Measurements from ENCODE around the gene PEX10. TPM values are rescaled to one million over a fixed set of nuclear protein-coding genes. Genes with fewer than 3 reads are reported as not detected.

PEX10 gene
- total and polyA plus RNA-seq, 2 of the 8 experiments (the other 6 are each of a cell fraction or from before 2014, with no cell fraction given) = 24.3 to 26.9 TPM

- no peak overlapping the region for H2BK120ac ChIP-seq (replicated peaks; ENCODE audit: low read depth, low read length)
- 90% methylated on average over 4 of the region's 4 CpGs; no CpG with 5 or more reads in 1 of the 2 experiments for WGBS, 2 experiments (ENCODE audit: extremely low coverage in 1 of 2, insufficient coverage in 1 of 2, insufficient read length in 1 of 2, insufficient replicate concordance in 2 of 2, low coverage in 1 of 2, low lambda C conversion rate in 2 of 2, missing lambda C conversion rate in 1 of 2)
- no peak overlapping the region for H2BK15ac ChIP-seq (ENCODE audit: low read length)
- no peak overlapping the region for H2AFZ ChIP-seq (ENCODE audit: low read length)
- no peak overlapping the region for H4K91ac ChIP-seq (replicated peaks; ENCODE audit: insufficient read length, low read length)
- H3K4me1 ChIP-seq (replicated peaks in 1 of 4; ENCODE audit: control insufficient read depth in 3 of 4, insufficient read depth in 4 of 4, low read length in 3 of 4) = no peaks in the 10 kb centered on the region
- no peak overlapping the region for H3K18ac ChIP-seq (ENCODE audit: extremely low read depth, low read length)
- H3K56ac ChIP-seq (replicated peaks; ENCODE audit: insufficient read length, low read depth, low read length) = no peak overlapping the region
- H3K36me3 ChIP-seq (ENCODE audit: control insufficient read depth in 2 of 4, insufficient read depth in 4 of 4, low read length in 3 of 4) = no peaks in the 10 kb centered on the region
- no peaks in the 10 kb centered on the region for H3K23me2 ChIP-seq (ENCODE audit: low read depth, low read length)
- no peak overlapping the region for H3K23ac ChIP-seq (ENCODE audit: insufficient read length)
- no peak overlapping the region for H2BK20ac ChIP-seq (ENCODE audit: low read length)
- no peak overlapping the region for H3K14ac ChIP-seq (ENCODE audit: insufficient read length)
- H4K5ac ChIP-seq (ENCODE audit: insufficient read length, low read depth, low read length) = no peak overlapping the region
- no peak overlapping the region for H3K27ac ChIP-seq (ENCODE audit: low read depth, low read length)
- no peaks in the 10 kb centered on the region for H3K9me3 ChIP-seq (ENCODE audit: insufficient read depth in 2 of 2, low read depth in 1 of 2, low read length in 1 of 2)
- FAIRE-seq (no peak), DNase-seq (ENCODE audit: low read depth in 1 of 2, low spot score in 2 of 2) (no peak)
- no peak overlapping the region for H3K4me2 ChIP-seq (ENCODE audit: insufficient read depth in 1 of 2, low read depth in 2 of 2, low read length in 2 of 2)
- peaks cover 0 to 1% of the 10 kb centered on the region in 2 experiments for H4K20me1 ChIP-seq (replicated peaks in 1 of 2; ENCODE audit: control insufficient read depth in 1 of 2, insufficient read depth in 2 of 2, low read length in 2 of 2)
- H2AK5ac ChIP-seq (ENCODE audit: low read depth, low read length) = no peak overlapping the region
- H3K4me3 ChIP-seq (ENCODE audit: extremely low read depth in 1 of 4, insufficient read depth in 2 of 4, low read depth in 3 of 4, low read length in 4 of 4) = no peak overlapping the region
- POLR2A ChIA-PET (ENCODE audit: partially characterized antibody) = no interaction called here
- H4K8ac ChIP-seq (ENCODE audit: extremely low read depth, insufficient read depth, low read length) = no peak overlapping the region
- H2BK12ac ChIP-seq (ENCODE audit: low read depth, low read length) = no peak overlapping the region
- H3K79me1 ChIP-seq (ENCODE audit: low read depth, low read length) = no peaks in the 10 kb centered on the region
- no peak overlapping the region for H3K9ac ChIP-seq (replicated peaks in 1 of 4; ENCODE audit: extremely low read depth in 1 of 4, low read depth in 3 of 4, low read length in 3 of 4)
- no peak overlapping the region for H2BK5ac ChIP-seq (ENCODE audit: low read depth, low read length)
- no peaks in the 10 kb centered on the region for H3K79me2 ChIP-seq (ENCODE audit: control insufficient read depth in 1 of 2, insufficient read depth in 2 of 2, low read length in 2 of 2)
- no peak overlapping the region for H3K4ac ChIP-seq (replicated peaks; ENCODE audit: insufficient read length, low read depth, low read length)
- CTCF ChIA-PET (ENCODE audit: partially characterized antibody) = no interaction called here
- peaks cover 0 to 4% (median 0%) of the 10 kb centered on the region in 4 experiments; a peak in 2 of 7 replicates for H3K27me3 ChIP-seq (replicated peaks in 1 of 4; ENCODE audit: control insufficient read depth in 3 of 4, extremely low read depth in 1 of 4, insufficient read depth in 3 of 4, low read length in 3 of 4)
- TF ChIP-seq RNF2 (IDR thresholded peaks at IDR 0.05; ENCODE audit: borderline replicate concordance, low read depth, low read length, missing control alignments, poor library complexity, severe bottlenecking) = no peak
- TF ChIP-seq SIX5 (IDR thresholded peaks at IDR 0.05; ENCODE audit: low read depth, low read length) = no peak
- no peak for TF ChIP-seq ATF3 (IDR thresholded peaks at IDR 0.05; ENCODE audit: insufficient read depth, low read depth, low read length)
- no peak for TF ChIP-seq JUN (IDR thresholded peaks at IDR 0.05; ENCODE audit: low read depth, low read length)
- no peak for TF ChIP-seq POU5F1 (IDR thresholded peaks at IDR 0.05; ENCODE audit: low read depth, low read length)
- no peak for TF ChIP-seq E2F6 (IDR thresholded peaks at IDR 0.05)
- TF ChIP-seq SUZ12 (IDR thresholded peaks at IDR 0.05; ENCODE audit: low read length) = no peak
- no peak for TF ChIP-seq POLR2AphosphoS5 (IDR thresholded peaks at IDR 0.05; ENCODE audit: low read depth, low read length)
- TF ChIP-seq GABPA (IDR thresholded peaks at IDR 0.05; ENCODE audit: borderline replicate concordance, insufficient read depth, low read length) = no peak
- no peak for TF ChIP-seq FOSL1 (IDR thresholded peaks at IDR 0.05; ENCODE audit: insufficient read depth, low read depth, low read length)
- no peak for TF ChIP-seq CBX8 (IDR thresholded peaks at IDR 0.05; ENCODE audit: borderline replicate concordance, low read depth, low read length)
- no peak for TF ChIP-seq KDM4A (IDR thresholded peaks at IDR 0.05; ENCODE audit: low read depth, low read length, severe bottlenecking)
- TF ChIP-seq RXRA (IDR thresholded peaks at IDR 0.05; ENCODE audit: insufficient read depth, low read depth, low read length) = no peak
Measured at GRCh38 chr1:2422523-2422922, 10.2 kb upstream of the PEX10 start.

Measured in H1 (cell line).